ENCODE results near the gene SPA17.

The SPA17 gene

DNA sequence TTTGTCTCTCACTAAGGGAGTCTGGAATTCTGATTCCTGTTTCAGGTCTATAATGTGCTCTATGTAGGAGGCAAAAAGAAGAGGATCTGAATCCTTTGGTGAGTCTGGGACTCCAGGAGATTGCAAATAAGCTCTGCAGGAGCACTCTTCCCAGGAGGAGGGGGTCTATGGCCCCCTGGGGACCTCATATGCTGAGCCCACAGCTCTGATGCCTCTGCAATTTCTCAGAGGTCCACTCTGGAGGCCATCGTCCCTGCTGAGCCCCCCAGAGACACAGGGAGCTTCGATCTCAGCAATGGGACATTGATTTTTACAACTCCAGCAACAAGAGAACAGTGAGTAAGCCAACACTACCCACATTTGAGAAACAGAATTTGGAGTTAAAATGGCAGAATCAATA, 45.8 kb downstream of the SPA17 start:
- in situ Hi-C loops (cut with MboI; ENCODE audit: low sequenced_read_pairs): no loop called here

DNA sequence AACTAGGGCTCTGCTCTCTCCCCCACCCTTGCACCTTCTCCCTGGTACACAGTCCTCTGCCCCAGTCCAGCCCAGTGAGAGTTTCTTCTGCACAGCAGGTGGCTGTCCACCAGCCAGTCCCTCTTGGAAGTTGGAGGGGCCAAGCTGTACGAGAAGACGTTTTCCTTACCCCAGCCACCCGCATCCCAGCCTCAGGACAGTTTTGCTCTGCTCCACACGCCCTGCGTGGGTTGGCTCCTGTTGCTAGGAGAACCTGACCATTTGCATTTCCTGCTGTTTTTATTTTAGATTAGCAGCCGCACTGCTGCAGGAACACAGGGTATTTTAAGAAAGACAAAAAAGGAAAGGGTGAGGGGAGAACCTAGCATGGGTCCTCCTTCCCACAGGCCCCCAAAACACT, 48.5 kb downstream of the SPA17 start:
- in situ Hi-C loops (cut with MboI; ENCODE audit: low sequenced_read_pairs): no loop called here

DNA sequence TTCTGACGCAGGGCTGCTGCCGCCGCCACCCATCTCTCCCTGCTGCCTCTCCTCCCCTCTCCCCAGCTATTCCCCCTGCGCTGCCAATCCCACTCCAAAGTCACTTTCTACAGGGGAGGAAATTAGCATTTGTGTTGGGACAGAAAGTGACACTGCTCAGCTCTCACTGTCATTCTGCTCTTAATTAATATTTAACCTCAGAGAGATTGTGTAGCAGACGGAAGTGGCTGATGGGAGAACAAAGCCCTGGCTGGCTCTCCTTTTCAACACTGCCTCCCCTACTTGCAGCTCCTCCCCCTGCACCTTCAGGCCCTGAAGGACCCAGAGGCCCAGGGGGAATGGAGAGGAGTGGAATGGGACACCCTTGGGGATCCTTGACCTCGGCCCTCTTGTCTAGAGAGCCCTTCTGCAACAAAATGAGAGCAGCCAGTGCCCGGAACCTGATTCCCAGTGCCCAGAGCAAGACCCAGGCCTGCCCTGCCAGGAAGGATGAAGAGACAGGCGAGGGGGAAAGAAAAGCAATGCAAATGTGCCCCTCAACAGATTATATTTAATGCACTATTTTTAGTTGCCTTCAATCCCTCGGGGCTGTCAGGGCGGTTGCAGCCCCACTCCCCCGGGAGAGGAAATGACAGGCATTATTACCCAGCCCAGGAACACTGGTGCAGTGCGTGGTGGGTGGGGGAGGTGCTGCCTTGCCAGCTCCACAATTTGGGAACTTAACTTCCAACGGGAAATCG, 51.4 kb downstream of the SPA17 start:
- in situ Hi-C loops (cut with MboI; ENCODE audit: low sequenced_read_pairs): no loop called here

DNA sequence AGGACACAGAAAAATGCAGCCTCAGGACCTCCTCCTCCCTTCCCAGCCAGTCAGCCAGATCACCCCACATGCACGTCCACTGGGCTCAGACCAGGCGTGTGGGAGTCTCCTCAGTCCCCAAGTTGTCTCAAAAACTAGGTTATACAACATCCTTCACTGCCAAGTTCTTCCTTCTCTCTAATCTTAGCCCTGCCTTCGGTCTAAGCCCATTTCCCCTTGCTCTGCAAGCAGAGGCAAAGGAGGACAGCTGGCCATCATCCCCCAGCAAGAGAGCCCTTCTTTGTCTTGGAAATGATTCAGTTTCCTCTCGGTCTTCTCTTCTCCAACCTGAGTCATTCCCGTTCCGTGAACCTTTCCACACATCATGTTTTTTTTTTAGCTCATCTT, 52.0 kb downstream of the SPA17 start:
- in situ Hi-C loops (cut with MboI; ENCODE audit: low sequenced_read_pairs): no loop called here

DNA sequence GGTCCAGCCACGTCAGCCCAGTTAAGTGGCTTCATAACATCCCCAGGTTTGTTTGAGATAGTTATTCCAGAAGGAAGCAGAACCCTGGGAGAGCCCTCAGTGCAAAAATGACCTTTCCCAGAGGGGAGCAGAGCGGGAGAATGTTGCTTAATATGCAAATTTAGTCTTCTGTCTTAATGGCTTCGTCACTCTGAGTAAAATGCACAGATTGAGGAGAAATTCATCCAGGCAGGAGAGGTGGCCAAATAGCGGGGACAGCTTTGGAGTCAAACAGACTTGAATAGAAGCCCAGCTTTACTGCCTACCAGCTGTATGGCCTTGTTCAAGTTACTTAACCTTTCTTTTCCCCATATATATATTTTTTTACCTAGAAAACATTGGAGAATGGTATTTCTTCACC, 53.8 kb downstream of the SPA17 start:
- in situ Hi-C loops (cut with MboI; ENCODE audit: low sequenced_read_pairs): no loop called here

DNA sequence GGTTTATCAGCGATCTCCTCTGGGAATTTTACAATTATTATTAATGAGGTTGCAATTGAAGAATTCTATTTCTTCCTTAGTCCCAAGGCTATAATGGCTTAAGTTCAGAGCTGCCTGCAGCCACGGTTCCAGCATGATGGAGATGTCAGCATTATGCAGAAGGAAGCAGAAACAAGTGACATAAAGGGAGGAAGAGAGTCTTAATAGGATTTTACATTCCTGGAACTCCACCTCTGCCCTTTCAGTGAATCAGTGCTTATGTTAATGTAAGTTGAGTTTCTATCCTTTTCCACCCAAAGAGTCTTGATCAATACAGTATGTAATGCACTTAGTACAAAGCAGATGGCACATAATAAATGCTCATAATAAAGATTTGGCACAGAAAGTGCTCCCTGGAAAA, 54.4 kb downstream of the SPA17 start:
- in situ Hi-C loops (cut with MboI; ENCODE audit: low sequenced_read_pairs): no loop called here

DNA sequence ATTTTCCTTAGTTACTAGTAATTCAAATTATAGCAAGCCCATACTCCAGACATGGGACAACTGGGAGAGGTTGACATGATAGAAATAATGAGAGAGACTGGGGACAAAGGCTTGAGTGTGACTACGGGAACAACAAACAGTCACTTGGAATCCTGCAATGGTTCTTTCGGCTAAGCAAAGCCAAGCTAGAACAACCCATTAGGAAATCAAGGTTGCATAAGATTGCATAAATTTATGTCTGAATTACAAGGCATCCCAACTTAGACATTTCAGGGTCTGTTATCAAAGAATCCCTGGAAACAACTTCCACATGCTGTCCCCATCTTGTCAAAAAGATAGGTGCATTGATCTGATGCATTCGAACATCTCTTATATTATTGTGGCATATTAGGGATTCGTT, 55.9 kb downstream of the SPA17 start:
- in situ Hi-C loops (cut with MboI; ENCODE audit: low sequenced_read_pairs): no loop called here

DNA sequence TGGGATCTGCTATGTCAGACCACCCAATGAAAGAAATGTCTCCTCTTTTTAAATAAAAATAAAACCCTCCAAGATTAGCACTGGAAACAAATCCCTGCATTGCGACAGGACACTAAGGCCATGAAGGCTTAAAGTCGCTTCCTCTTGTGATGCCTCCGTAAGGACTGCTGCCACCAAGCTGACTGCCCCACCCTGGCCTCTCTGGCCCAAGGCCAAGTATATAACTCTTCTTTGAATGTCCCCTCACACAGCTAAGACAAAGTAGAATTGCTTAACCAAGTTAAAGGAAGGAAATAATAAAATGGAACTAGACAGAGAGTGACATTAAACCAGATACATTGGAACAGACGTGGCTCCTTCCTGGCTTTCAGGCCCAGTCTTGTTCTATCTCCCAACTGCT, 58.5 kb downstream of the SPA17 start:
- in situ Hi-C loops (cut with MboI; ENCODE audit: low sequenced_read_pairs): no loop called here

DNA sequence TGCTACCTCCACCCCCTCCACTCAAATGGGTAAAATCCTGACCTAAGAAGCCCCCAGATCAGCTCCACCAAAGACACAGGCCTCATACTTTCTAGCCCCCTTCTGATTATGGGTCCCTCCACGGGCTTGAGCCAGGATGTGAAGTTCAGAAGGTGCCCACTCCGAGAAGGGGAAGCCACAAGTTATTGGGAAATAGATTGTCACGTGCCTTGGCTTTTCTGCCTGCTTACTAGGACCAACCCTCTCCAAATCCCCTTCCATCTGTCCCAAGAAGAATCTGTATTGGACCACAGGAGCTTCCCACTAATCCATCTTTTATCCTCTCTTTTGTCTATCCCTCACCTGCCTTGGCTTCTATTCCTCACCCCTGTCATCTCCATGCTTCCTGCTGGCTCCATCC, 63.0 kb downstream of the SPA17 start:
- in situ Hi-C loops (cut with MboI; ENCODE audit: low sequenced_read_pairs): no loop called here

DNA sequence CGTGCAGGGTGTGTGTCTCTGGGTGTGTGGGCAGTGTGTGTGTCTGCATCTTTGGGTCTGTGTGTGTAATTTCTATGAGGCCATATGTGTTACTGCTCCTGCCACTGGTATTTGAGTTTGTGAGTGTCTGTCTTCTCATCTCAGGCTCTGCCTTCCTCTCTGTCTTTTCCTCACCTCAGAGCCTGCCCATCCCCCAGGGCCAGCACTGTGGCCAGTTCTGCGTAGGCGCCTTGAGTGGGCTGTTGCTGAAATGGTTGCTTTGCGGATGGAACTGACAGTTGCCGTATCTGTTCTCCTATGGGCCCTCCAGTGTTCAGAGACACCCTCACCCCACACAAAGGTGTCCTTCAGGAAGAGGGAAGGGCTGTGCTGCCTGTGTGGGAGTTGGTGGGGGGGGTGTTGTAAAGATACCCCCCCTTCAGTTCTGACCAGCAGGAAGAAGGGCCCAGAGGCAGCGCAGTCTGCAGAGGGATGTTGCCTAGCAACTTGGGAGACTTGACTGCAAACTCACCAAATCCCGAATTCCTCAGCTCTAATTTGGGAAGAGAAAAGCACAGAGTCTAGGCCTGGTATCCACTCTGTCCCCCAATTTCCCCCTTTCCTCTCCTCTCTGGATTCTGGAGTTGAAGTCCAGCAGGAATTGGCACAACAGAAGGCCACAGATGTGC, 64.1 kb downstream of the SPA17 start:
- in situ Hi-C loops (cut with MboI; ENCODE audit: low sequenced_read_pairs): no loop called here

DNA sequence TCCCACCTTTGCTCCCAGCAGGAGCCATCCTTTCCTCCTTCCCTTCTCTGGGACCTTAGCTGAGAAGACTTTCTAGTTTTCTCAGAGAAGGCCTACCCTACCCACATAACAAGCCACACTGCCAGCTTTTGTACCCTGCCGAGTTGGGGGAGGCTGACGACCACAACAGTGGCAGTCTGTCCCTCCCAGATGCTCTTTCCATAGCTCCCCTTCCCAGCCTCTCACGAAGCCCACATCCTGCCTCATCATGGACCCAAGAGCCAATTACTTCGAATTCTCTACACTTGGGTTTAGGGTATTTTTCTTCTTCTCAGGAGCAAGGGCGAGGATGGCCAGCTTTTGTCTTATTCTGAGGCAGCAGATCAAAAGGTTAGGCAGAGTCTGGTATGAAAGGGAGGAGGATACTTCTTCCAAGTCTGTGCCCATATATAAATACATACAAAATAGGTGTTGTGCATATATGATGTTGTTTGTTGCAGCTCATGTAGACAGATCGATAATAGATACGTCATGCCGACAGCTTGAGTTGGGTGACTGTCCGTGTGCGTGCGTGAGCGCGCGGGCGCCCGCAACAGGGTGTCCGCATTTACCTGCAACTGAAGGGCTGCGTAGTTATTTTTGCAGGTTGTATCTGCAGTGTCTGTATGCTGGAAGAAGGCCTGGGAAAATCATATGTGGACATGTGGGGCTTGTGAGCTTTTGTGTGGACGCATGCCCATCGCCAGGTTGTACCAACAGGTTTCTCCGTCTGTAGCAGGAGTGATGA, 65.2 kb downstream of the SPA17 start:
- in situ Hi-C loops (cut with MboI; ENCODE audit: low sequenced_read_pairs): no loop called here

DNA sequence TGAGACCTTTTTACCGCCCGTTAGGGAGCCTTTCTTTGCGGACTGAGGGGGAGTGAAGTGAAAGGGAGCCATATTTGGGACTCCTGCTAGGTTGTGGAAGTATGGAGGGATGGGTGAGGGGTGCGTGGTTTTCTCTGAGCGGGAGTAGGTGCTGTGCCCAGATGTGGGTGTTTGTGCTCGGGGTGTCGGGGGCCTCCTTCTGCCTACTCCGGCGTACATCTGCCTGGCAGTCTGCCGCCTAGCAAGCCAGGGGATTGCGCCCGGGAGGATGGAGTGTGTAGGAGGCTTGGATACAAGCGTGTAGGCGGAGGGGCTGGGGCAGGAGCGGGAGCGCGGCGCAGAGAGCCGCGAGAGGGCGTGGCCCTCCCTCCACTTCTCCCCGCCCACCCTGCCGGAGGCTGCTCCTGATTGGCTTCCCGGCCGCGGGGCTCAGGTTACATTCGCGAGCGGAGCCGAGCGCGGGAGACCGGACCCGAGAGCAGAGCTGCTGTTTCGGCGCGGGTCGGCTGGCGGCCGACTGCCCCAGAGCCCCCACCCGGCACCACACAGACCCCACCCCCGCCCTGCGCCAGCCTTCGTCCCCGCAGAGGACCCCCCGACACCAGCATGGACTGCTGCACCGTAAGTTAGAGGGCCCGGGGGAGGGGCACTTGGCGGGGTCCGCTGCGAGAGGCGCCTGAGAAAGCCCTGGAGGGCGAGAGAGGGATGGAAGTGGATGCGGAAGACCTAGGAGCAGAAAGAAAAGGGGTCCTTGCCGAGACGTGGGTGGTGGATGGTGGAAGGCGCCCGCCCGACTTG, 66.0 kb downstream of the SPA17 start, which contains the start of gene NRGN:
Gene NRGN (plus strand): TSS at position 464 of the 798 bp plus-strand sequence. CDS start 143 bp downstream, at position 607.
- in situ Hi-C loops (cut with MboI; ENCODE audit: low sequenced_read_pairs): loop anchor here (10.0 kb wide), 1 partner anchor 65 kb away; the partner anchor contains the start of genes SIAE and SPA17

DNA sequence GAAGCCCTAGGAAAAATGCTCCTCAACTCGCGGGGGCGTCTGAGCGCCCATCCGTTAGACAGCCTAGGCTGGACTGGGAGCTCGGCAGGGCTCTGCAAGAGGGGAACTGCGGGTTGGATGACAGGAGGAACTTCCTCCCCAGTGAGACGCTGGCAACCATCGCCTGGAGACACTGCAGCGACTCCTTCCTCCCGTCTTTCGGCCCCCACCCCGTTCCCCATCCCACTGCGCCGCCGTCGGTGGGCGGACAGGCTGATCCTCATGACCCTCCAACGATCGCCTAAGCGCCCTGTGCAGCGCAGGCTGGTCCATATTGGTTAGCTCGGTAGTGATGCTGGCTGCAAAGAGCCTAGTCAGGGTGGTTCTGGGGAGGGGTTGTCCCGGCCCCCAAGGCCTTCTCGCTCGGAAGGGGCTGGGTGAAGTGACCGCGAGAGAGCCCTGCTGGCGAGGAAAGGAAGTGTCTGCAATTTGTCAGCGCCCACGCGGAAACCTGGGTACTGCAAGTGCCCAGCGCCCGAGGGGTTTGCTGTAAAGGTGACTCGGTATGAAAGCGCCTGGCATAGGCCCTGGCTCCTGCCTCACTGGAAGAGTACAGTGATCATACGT, 66.7 kb downstream of the SPA17 start:
- in situ Hi-C loops (cut with MboI; ENCODE audit: low sequenced_read_pairs): loop anchor here (10.0 kb wide), 1 partner anchor 66 kb away; the partner anchor contains the start of genes SIAE and SPA17

DNA sequence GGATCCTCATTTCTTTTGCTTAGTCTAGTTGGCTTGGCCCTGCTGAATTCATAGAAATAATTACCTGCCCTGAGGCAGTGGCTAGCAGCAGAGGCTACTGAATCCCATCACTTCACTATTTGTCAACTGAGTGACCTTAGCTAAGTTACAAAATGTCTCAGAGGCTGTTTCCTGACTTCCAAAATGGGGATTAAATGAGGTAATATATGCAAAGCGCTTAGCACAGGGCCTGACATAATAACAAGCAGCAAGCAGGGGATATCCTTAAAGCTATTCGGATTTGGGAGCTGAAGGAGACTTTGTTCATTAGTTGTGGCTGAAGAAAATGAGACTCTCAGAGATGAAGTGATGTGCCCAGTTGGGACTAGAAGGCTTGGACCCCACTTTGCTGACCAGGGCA, 68.9 kb downstream of the SPA17 start:
- in situ Hi-C loops (cut with MboI; ENCODE audit: low sequenced_read_pairs): loop anchor here (10.0 kb wide), 1 partner anchor 68 kb away; the partner anchor contains the start of genes SIAE and SPA17

DNA sequence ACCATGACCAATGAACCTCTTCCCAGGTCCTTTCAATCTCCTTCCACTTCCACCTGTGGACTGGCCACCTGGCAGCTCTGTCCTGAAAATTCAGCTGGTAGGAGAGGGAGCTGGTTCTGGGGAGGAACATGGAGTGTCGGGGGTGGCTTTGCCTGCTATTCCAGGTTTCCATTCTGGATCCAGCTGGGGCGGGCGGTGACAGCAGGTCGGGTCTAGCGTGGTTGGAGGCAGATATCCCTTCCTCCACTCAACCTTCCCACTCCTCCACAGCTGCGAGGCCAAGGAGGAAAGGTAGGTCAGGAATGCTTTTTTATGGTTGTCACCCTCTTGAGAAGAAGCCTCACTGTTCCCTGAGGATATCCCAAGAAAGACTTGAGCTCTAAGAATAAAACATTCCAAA, 69.3 kb downstream of the SPA17 start:
- in situ Hi-C loops (cut with MboI; ENCODE audit: low sequenced_read_pairs): loop anchor here (10.0 kb wide), 1 partner anchor 68 kb away; the partner anchor contains the start of genes SIAE and SPA17

DNA sequence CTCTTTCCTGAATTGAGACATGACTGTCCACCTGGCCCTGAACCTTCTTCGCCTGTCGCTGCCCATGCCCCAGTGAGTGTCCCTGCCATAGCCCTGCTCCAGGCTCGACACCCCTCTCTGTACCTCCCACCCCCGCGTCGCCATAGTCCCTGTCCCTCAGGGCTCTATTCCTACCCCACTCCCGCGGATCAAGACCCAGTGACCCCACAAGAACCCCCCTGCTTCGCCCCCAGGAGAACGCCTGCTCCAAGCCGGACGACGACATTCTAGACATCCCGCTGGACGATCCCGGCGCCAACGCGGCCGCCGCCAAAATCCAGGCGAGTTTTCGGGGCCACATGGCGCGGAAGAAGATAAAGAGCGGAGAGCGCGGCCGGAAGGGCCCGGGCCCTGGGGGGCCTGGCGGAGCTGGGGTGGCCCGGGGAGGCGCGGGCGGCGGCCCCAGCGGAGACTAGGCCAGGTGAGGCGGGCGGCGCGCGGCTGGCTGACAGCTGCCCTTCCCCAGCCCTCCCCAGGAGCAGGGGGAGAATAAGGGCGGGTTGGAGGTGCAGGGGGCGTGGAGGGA, 71.6 kb downstream of the SPA17 start:
- in situ Hi-C loops (cut with MboI; ENCODE audit: low sequenced_read_pairs): loop anchor here (10.0 kb wide), 1 partner anchor 71 kb away; the partner anchor contains the start of genes SIAE and SPA17

DNA sequence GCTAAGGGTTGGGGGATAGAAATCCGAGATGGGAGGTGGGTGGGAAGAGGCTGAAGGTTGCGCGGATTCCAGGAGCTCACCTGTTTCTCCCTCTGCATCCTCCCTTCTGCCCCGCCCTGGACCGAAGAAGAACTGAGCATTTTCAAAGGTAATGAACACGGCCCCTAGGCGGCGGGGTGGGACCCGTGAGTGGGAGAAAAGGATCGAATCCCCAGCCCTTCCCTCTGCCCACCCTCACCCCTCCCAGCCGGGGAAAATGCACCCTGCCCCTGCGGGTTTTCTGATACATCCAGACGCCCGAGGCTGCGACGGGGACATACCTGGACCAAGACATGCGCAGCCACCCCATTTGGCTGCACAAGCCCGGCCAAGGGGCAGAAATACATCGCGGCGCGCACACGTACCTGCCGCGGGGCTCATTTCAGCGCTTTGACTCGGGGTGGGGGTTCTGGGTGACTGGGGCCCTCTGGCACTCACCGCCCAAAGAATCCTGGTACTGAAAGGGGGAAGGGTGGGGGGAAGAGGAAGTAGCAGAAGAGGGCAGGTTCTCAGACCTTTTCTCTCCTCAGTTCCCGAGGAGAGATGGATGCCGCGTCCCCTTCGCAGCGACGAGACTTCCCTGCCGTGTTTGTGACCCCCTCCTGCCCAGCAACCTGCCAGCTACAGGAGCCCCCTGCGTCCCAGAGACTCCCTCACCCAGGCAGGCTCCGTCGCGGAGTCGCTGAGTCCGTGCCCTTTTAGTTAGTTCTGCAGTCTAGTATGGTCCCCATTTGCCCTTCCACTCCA, 72.3 kb downstream of the SPA17 start:
- in situ Hi-C loops (cut with MboI; ENCODE audit: low sequenced_read_pairs): loop anchor here (10.0 kb wide), 1 partner anchor 71 kb away; the partner anchor contains the start of genes SIAE and SPA17

DNA sequence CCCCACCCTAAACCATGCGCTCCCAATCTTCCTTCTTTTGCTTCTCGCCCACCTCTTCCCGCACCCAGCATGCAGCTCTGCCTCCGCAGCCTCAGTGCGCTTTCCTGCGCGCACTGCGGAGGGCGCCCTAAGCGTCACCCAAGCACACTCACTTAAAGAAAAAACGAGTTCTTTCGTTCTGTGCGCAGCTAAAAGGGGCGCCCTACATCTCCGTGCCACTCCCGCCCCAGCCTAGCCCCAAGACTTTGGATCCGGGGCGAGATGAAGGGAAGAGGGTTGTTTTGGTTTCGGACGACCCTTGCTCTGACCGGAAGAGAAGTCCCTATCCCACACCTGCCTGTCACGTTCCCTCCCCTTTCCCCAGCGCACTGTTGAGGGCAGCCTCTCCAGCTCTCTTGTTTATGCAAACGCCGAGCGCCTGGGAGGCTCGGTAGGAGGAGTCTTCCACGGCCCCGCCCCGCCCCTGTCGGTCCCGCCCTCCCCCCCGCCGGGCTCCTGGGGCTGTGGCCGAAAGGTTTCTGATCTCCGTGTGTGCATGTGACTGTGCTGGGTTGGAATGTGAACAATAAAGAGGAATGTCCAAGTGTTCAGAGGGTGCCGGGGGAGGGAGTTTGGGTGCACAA, 73.0 kb downstream of the SPA17 start:
- in situ Hi-C loops (cut with MboI; ENCODE audit: low sequenced_read_pairs): loop anchor here (10.0 kb wide), 1 partner anchor 72 kb away; the partner anchor contains the start of genes SIAE and SPA17

Measured in HL-60/S4 treated with phorbol 12-myristate 13-acetate at 8.2 ng/mL for 4 days and 3 days (cell line).